ENCODE measurements around the gene ACOT2.
"Not testable (repeated sequence)": the region's sequence is repeated elsewhere in the genome, so short reads cannot be mapped to it uniquely, and the experiment has no call there.

The ACOT2 gene

DNA sequence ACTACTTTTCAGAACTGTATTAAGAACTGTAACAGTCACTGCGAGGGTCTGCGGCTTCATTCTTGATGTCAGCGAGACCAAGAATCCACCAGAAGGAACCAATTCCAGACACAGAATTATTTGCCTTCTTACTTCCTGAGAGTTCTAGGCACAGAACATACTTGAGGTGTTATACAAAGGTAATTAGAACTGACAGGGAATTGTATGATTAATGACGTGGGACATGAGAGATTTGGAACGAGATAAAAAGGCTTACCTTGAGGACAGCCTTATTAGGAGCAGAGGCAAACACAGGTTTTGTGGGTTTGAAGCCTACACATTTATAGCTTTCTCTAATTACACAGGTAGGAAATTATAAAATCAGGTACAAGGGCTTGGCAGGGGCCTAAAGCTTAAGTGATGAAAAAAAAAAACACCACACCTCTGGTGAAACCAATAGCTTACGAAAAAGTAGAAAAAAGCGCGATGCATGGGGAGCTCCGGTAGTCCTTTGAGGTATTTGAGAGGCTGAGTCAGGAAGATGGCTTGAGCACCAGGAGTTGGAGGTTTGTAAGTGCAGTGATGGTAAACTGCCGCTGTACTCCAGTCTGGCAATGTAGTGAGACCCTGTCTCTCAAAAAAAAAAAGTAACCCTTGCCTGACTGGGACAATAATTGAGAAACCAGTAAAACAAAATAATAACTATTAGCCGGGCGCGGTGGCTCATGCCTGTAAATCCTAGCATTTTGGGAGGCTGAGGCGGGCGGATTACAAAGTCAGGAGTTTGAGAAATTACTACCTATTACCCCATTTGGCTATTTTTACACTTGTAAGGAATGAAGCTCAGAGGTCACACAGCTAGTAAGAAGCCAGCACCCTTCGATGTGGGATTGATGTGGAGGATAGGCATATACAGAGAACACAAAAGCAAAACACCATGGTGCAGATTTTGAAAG, 795 bp upstream of the ACOT2 start:
- DNase-seq = peak in 1 of 5 donors; percentile 10

DNA sequence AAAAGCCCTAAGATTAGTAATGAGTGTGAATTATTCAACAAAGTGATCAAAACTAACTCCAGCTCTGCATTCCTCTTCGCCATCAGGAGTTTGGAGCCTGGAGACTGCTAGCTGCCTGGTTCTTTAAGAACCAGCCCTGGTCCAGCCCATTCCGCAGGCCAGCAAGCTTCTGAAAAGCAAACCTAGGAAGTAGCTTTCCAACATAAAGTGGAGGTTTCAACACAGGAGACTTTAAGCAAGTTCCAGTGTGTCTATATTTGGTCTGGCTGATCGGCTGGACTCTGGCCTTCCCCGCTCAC, 178 bp upstream of the ACOT2 start:
- DNase-seq = not testable (repeated sequence)

DNA sequence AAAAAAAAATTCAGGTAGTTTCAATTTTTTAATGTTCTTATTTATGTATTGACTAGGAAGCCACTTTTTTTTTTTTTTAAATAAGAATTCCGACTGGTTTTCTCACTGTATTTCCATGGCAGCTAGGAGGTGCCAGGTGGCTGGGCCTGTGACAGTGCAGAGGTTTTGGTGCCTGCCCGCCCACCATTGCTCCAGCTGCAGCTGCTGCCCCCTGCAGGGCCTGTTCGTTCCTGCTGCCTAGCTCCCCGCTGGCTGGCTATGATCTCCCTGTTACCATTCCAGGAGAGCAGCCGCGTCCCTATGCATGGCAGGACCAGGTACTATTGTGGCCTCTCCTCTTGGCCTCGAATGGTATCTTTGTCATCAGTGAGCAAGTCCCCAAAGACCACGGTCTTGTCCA, 1.9 kb downstream of the ACOT2 start:
- DNase-seq = peak in 4 of 5 donors; percentile 42 to 55 (median 46)

DNA sequence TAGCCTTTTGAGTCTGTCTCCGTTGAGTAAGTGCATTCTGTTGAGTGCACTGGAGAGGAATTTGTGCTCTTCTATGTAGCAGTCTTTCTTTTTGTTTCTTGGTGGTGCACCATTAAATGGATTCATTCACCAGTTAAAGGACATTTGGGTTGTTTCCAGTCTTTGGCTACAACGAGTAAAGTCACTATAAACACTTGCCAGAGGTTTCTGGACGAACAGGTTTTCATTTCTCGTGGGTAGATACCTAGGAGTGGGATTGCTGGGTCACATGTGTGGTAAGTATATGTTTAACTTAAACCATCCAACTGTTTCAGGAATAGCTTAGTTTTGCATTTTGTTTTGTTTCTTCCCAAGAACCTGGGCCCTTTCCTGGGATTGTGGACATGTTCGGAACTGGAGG, 4.0 kb downstream of the ACOT2 start:
- DNase-seq = not testable (repeated sequence)

DNA sequence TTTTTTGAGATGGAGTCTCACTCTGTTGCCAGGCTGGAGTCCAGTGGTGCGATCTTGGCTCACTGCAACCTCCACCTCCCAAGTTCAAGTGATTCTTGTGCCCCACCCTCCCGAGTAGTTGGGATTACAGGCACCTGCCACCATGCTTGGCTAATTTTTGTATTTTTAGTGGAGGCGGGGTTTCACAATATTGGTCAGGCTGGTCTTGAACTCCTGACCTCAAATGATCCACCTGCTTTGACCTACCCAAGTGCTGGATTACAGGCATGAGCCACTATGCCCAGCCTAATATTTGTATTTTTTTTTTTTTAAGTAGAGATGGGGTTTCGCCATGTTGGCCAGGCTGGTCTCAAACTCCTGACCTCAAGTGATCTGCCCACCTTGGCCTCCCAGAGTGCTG, 4.7 kb downstream of the ACOT2 start:
- not testable (repeated sequence) for DNase-seq

DNA sequence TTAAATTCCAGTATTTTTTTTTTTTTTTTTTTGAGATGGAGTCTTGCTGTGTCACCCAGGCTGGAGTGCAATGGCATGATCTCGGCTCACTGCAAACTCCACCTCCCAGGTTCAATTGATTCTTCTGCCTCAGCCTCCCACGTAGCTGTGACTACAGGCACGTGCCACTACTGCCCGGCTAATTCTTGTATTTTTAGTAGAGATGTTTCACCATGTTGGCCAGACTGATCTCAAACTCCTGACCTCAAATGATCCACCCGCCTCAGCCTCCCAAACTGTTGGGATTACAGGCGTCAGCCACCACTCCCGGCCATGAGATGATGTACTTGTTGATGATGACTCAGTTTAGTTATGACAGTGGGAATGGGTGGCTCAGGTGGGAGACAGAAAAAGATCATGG, 5.2 kb downstream of the ACOT2 start:
- not testable (repeated sequence) for DNase-seq

DNA sequence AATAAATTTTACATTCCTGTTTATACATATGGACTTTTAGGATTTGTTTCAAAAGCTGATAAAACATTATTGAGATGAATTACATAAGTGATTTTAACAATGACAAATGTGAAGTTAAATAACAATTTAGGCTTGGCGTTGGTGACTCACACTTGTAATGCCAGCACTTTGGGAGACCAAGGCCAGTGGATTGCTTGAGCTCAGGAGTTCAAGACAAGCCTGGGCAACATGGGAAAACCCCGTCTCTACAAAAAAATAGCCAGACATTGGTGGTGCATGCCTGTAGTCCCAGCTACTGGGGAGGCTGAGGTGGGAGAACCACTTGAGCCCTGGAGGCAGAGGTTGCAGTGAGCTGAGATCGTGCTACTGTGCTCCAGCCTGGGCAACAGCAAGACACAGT, 7.4 kb downstream of the ACOT2 start:
- DNase-seq = no peak

DNA sequence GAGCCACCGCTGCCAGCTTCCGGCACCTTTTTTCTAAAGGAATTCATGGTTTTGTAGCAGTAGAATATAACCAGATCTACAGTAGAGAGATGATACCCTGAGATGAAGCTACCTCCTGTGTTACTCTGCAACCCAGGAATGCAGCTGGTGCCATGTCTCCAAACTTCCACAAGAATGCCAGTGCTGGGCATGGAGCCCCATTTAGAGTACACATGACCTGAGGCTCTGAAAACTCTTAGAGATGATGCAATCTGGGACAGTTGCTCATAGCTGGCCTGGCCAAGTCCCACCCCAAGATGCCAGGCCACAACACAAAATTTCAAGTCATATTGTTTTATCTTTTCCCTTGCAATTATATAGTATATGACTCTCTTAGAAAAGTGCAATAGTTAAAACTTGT, 8.2 kb downstream of the ACOT2 start:
- not testable (repeated sequence) for DNase-seq

DNA sequence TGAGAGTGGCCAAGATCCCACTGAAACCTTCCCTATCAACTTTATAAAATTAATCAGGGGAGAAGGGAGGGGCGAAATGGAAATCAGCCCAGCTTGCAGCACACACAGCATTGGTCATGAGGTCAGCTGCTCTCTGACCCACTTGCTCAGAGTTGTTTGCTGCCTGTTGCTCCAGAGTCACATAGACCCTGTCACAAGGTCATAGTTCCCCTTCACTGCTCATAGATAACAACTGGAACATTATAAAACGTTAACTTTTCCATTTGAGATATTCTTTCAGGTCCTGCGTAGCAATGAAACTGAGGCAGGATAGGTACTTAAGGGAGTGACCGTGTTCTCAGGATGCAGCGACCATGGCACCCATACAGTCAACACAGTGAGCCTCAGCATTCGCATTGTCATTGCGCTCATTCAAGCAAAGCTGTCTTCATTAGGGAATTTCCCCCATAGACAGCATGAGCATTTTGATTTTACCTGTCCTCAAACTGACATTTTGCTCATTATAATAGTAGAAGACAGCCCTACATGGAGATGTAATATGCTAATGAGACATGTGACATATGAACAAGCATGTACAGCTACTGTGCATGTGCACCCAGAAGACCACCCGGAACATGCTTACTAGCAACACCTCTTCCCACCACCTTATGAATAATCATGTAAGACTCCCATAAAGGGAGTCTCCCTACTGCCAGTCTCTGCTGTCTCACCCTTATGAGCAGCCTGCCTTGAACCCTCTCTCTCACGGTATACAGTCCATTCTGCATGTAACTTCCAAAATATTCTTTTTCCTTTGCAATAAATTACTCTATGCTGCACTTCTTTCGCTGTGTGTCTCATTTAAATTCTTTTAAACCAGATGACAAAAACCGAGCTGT, 13.3 kb downstream of the ACOT2 start:
- DNase-seq = not testable (repeated sequence)

DNA sequence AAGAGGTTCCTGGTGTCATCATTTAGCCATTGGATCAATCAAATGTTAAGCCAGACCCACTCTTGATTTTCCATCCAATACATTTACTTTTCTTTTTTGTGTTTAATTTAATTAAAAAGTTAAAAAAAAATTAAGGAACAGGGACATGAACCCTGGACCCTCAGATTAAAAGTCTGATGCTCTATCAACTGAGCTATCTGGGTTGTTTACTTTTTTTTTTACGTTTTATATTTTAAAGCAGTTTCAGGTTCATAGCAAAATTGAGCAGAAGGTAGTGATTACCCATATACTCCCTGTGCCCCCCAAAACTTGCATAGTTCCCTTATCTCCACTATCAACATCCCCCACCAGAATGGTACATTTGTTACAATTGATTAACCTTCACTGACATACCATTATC, 19.7 kb downstream of the ACOT2 start:
- no peak for DNase-seq

DNA sequence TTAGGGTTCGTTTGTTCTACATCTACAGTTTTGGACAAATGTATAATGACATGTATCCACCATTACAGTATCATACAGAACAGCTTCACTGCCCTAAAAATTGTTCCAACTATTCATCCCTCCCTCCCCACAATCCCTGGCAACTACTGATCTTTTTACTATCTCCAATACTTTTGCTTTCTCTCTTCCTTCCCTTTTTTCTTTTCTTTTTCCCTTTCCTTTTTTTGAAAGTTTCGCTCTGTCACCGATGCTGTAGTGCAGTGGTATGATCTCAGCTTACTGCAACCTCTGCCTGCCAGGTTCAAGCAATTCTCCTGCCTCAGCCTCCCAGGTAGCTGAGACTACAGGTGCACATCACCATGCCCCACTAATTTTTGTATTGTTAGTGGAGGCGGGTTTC, 20.1 kb downstream of the ACOT2 start:
- no peak for DNase-seq

DNA sequence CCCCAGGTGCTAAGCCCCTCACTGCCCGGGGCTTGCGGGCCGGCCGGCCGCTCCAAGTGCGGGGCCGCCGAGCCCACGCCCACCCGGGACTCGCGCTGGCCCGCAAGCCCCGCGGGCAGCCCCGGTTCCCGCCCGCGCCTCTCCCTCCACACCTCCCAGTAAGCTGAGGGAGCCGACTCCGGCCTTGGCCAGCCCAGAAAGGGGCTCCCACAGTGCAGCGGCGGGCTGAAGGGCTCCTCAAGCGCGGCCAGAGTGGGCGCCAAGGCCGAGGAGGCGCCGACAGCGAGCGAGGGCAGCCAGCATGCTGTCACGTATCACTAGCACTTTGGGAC, 21.6 kb downstream of the ACOT2 start:
- not testable (repeated sequence) for DNase-seq

DNA sequence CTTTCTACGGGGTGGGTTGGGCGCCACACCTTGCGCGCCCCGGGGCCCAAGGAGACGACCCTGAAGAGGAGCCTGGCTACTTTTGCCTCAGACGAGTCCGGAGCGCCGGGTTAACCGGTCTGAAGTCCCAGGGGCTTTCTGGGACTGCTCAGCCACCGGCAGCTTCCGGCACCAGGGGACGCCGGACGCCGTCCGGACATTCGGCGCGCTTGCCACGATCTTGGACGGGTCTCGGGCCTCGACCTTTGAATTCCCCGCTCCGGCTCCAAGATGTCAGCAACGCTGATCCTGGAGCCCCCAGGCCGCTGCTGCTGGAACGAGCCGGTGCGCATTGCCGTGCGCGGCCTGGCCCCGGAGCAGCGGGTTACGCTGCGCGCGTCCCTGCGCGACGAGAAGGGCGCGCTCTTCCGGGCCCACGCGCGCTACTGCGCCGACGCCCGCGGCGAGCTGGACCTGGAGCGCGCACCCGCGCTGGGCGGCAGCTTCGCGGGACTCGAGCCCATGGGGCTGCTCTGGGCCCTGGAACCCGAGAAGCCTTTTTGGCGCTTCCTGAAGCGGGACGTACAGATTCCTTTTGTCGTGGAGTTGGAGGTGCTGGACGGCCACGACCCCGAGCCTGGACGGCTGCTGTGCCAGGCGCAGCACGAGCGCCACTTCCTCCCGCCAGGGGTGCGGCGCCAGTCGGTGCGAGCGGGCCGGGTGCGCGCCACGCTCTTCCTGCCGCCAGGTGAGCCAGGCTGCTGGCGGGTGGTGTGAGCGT, 22.9 kb downstream of the ACOT2 start, which contains the start of gene ACOT4:
ACOT4 (plus strand) TSS at position 184 of the 760 bp plus-strand sequence; CDS start at position 271, 87 bp downstream.
- DNase-seq = peak; percentile 12 to 69 (median 47)

DNA sequence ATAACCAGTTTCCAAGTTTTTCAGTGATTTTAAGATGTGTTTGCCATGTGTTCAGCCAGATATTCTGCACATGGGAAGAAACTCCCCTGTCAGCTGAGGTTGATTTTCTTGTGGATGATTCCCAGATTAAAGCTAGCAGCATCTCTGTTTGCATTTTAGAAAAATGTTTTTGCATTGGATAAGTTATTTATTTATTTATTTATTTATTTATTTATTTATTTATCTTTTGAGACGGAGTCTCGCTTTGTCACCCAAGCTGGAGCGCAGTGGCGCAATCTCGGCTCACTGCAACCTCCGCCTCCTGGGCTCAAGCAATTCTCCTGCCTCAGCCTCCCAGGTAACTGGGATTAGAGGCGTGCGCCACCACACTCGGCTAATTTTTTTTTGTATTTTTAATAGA, 25.5 kb downstream of the ACOT2 start:
- DNase-seq = no peak

DNA sequence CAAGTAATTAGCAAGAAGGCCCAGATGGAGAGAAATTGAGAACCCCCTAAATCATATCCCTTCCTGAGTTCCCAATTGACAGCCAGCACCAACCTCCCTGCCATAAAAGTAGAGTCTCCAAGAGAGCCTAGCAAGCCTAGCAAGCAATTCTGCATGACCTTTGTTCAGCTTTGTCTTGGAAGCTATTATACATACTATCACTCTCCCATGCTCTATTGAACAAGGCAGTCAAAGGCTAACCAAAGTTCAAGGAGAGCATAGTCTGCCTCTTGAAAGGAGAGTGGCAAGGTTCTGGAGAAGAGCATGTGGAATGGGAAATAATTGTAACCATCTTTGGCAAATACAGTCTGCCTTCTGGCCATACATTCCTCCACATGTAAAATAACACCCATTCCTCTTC, 30.5 kb downstream of the ACOT2 start:
- no peak for DNase-seq

DNA sequence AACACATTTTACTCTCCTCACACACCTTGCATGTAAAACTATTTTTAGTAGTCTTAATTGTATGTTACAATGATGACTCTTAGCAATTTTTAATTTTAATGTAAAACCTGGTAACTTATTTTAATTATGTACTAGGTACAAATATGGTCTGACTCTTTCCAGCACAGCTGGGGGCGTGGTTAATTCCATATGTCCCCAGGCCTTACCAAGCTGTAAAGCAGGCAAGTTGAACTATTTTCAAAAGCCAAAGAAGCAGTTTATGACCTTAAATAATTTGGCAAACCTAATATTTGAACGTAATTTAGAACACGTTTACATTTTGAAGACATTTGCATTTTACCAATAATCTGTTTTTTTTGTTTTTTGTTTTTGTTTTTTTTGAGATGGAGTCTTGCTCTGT, 34.0 kb downstream of the ACOT2 start:
- no peak for DNase-seq

DNA sequence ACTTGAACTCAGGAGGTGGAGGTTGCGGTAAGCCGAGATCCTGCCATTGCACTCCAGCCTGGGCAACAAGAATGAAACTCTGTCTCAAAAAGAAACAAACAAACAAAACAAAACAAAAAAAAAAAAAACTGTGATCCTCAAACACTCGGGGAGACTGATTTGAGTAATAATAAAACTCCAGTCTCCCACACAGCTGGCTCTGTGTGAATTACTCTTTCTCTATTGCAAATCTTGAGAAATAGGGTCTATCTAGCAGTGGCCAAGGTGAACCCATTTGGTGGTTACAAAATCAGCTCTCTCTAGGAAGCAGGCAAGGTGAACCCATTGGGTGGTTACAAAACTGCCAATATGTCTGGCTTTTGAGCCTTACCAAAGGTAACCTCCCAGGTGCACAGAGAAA, 37.3 kb downstream of the ACOT2 start:
- peak in 1 of 5 donors; percentile 6 for DNase-seq

DNA sequence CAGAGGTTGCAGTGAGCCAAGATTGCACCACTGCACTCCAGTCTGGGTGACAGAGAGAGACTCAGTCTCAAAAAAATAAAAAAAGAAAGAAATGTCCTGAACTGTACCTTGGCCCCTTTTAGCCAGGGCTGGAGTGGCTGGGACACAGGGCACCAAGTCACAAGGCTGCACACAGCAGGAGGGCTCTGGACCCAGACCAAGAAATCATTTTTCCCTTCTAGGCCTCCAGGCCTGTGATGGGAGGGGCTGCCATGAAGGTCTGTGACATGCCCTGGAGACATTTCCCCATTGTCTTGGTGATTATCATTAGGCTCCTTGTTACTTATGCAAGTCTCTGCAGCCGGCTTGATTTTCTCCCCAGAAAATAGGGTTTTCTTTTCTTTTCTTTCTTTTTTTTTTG, 38.2 kb downstream of the ACOT2 start:
- no peak for DNase-seq

DNA sequence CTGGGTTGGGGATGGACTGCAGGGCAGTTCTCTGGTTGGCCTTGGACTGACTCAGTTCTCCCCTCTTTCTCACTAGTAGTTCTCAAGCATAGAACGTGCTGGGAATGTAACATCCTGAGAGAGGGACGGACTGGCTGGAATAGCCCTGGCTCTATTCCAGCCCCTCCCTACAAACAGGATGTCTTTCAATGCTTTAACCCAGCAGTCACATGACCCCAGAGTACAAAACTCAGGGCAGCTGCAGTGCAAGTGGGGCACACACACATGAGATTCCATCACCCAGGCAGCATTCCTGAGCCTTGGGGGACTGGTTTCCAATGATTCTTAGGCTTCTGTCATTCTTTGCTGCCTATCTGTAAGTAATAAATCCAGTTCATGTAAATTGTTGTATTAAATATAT, 41.7 kb downstream of the ACOT2 start:
- DNase-seq = no peak

DNA sequence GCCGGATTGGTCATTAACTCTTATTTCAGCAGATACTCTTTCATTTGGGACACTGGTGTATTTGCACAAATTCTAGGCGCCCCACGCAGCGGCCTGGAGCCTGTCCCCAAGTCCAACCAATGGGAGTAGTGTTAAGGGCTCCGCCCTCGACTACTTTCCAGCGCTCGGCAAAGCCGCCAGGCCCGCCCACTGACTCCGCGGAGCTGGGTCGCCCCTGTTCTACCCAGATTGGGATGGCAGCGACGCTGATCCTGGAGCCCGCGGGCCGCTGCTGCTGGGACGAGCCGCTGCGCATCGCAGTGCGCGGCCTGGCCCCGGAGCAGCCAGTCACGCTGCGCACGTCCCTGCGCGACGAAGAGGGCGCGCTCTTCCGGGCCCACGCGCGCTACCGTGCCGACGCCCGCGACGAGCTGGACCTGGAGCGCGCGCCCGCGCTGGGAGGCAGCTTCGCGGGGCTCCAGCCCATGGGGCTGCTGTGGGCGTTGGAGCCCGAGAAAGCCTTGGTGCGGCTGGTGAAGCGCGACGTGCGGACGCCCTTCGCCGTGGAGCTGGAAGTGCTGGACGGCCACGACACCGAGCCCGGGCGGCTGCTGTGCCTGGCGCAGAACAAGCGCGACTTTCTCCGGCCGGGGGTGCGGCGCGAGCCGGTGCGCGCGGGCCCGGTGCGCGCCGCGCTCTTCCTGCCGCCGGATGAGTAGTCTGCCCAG, 43.5 kb downstream of the ACOT2 start, which contains the start of gene ACOT6:
ACOT6 (plus strand) TSS at position 179 of the 707 bp plus-strand sequence; CDS start at position 234, 55 bp downstream.
- peak; percentile 19 to 71 (median 42) for DNase-seq

DNA sequence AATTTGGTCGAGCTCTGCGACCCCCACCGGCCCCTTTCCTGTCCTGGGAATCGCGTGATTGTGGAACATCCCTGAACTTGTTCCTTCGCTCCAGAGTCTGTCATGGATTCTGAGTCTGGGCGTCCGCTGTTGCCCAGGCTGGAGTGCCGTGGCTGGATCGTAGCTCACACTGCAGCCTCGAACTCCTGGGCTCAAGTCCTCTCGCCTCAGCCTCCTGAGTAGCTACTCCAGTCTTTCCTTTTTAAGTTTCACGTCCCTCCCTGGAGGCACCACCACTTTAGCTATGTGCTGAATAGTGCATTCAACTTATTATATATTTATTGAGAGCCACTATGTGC, 44.0 kb downstream of the ACOT2 start:
- DNase-seq = no peak

DNA sequence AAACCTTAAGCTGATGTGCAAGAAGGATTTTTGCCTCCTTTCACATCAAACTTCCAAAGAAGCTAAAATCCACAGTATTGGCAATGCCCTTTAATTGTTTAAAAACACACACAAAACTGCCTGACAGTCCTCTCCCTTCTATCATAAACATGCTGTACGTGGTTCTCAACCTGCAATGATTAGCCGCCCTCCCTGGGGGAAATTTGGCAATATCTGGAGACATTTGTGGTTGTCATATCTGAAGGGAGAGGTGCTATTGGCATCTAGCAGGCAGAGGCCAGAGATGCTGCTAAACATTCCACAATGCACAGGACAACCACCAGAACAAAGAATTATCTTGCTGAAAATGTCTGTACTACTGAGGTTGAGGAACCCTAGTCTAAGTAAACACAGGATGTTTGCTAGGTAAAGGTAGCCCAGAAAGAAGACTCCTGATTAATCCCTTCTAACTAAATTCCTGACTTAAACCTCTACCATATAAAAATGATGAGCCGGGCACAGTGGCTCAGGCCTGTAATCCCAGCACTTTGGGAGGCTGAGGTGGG, 44.5 kb downstream of the ACOT2 start:
- no peak for DNase-seq
